C4-2B (cell line): ENCODE results near the gene PCDHGA8.
A peak's percentile ranks its signal among the peaks of the same experiment; 100 is the strongest.
"Not testable (repeated sequence)": the region's sequence is repeated elsewhere in the genome, so short reads cannot be mapped to it uniquely, and the experiment has no call there.

Source experiments
- CTCF ChIP-seq: fragments of 450-650 bp; conservative IDR thresholded peaks from 2 replicates; pipeline ENCODE4 v1.5.1; 2017; ENCODE audit warnings: mild to moderate bottlenecking
- ZFX ChIP-seq: fragments of 450-650 bp; IDR thresholded peaks from 2 replicates; pipeline ENCODE4 v1.6.1; 2017

DNA sequence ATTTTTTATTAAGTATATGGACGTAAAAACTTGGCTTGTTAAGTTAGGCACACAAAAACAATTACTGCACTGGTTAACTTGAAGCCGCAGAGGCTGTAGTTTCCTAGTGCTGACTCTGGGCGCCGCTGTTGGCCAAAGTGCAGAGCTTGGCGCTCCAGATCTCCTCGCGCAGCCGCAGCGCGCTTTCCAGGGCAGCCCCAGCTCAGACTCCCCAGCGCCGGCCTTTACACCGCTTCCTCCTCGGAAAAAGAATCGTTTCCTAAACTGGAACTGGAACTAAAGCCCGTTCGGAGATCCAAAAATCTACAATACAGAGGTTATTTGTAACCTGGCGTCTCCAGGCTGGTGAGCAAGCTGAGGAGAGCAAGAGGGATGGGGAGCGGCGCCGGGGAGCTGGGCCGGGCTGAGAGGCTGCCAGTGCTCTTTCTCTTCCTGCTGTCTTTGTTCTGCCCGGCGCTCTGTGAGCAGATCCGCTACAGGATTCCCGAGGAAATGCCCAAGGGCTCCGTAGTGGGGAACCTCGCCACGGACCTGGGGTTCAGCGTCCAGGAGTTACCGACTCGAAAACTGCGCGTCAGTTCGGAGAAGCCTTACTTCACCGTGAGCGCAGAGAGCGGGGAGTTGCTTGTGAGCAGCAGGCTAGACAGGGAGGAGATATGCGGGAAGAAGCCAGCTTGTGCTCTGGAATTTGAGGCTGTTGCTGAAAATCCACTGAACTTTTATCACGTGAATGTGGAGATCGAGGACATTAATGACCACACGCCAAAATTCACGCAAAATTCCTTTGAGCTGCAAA lies 5.5 kb downstream of the PCDHGA8 start, which contains the start of gene PCDHGB5:
- peak; percentile 82 for TF ChIP-seq CTCF
- TF ChIP-seq ZFX: not testable (repeated sequence)
